ENCODE results near the gene FLYWCH1. TPM values are rescaled to one million over a fixed set of nuclear protein-coding genes. Genes with fewer than 3 reads are reported as not detected.
A peak's percentile ranks its signal among the peaks of the same experiment; 100 is the strongest.

The FLYWCH1 gene
- total RNA-seq, 2 experiments from 2014 or later = 24.3 to 26.1 TPM

- Mint-ChIP-seq H3K27me3 (peaks cover 57% of the 10 kb centered on the region), H3K36me3 (peaks cover 2% of the 10 kb centered on the region), H3K4me1 (peaks cover 24% of the 10 kb centered on the region), H3K4me3 (peak within 1 kb of the TSS; percentile 73), H3K27ac (no peak within 1 kb of the TSS), H3K9me3 (no peaks in the 10 kb centered on the region)
- peak; percentile 54 for DNase-seq
Measured at GRCh38 chr16:2963723-2964474, 52.2 kb downstream of the FLYWCH1 start, which contains the start of gene KREMEN2. KREMEN2 (plus strand) TSS chr16:2964275; CDS start chr16:2964521, 246 bp downstream.

- DNase-seq = peak; percentile 83
- peaks cover 24% of the 10 kb centered on the region for H3K4me1 Mint-ChIP-seq
- H3K27me3 Mint-ChIP-seq = peaks cover 57% of the 10 kb centered on the region
- H3K9me3 Mint-ChIP-seq = no peaks in the 10 kb centered on the region
- no peak overlapping the region for H3K4me3 Mint-ChIP-seq
- H3K27ac Mint-ChIP-seq = no peak overlapping the region
- peaks cover 2% of the 10 kb centered on the region for H3K36me3 Mint-ChIP-seq
Measured at GRCh38 chr16:2964475-2965336, 53.0 kb downstream of the FLYWCH1 start.

- Mint-ChIP-seq H3K4me1 (peaks cover 30% of the 10 kb centered on the region), H3K36me3 (peaks cover 11% of the 10 kb centered on the region), H3K4me3 (no peak overlapping the region), H3K9me3 (no peaks in the 10 kb centered on the region), H3K27me3 (peaks cover 60% of the 10 kb centered on the region), H3K27ac (no peak overlapping the region)
- no peak for DNase-seq
Measured at GRCh38 chr16:2966043-2966807, 54.5 kb downstream of the FLYWCH1 start.

GRCh38 chr16:2966808-2967191 is 55.1 kb downstream of the FLYWCH1 start:
- DNase-seq = peak; percentile 34
- Mint-ChIP-seq H3K27me3 (peaks cover 57% of the 10 kb centered on the region), H3K4me1 (peaks cover 30% of the 10 kb centered on the region)

GRCh38 chr16:2967211-2967631 is 55.5 kb downstream of the FLYWCH1 start:
- peaks cover 53% of the 10 kb centered on the region for H3K27me3 Mint-ChIP-seq
- H3K4me1 Mint-ChIP-seq = peaks cover 29% of the 10 kb centered on the region
- H3K9me3 Mint-ChIP-seq = no peaks in the 10 kb centered on the region
- no peak for DNase-seq
- H3K36me3 Mint-ChIP-seq = peaks cover 15% of the 10 kb centered on the region
- no peak overlapping the region for H3K27ac Mint-ChIP-seq
- no peak overlapping the region for H3K4me3 Mint-ChIP-seq

More at GRCh38 chr16:2966808-2967191, 55.1 kb downstream of the FLYWCH1 start:
- Mint-ChIP-seq H3K36me3 (peaks cover 11% of the 10 kb centered on the region), H3K9me3 (no peaks in the 10 kb centered on the region), H3K27ac (no peak overlapping the region), H3K4me3 (no peak overlapping the region)

- Mint-ChIP-seq H3K4me1 (peaks cover 29% of the 10 kb centered on the region), H3K36me3 (peaks cover 19% of the 10 kb centered on the region), H3K9me3 (no peaks in the 10 kb centered on the region), H3K27me3 (peaks cover 48% of the 10 kb centered on the region), H3K4me3 (no peak overlapping the region), H3K27ac (no peak overlapping the region)
- no peak for DNase-seq
Measured at GRCh38 chr16:2967721-2968161, 56.0 kb downstream of the FLYWCH1 start.

- Mint-ChIP-seq H3K27ac (no peak overlapping the region), H3K36me3 (peaks cover 20% of the 10 kb centered on the region), H3K27me3 (peaks cover 44% of the 10 kb centered on the region)
Measured at GRCh38 chr16:2968368-2968737, 56.6 kb downstream of the FLYWCH1 start.

GRCh38 chr16:2968738-2969544 is 57.2 kb downstream of the FLYWCH1 start, which contains the start of gene PAQR4:
PAQR4 (plus strand) TSS chr16:2969348; CDS start chr16:2969675, 327 bp downstream.
- H3K27ac Mint-ChIP-seq = no peak within 1 kb of the TSS
- peaks cover 20% of the 10 kb centered on the region for H3K36me3 Mint-ChIP-seq
- DNase-seq = peak; percentile 92
- H3K9me3 Mint-ChIP-seq = no peaks in the 10 kb centered on the region
- peaks cover 39% of the 10 kb centered on the region for H3K27me3 Mint-ChIP-seq
- peak within 1 kb of the TSS; percentile 76 for H3K4me3 Mint-ChIP-seq
- H3K4me1 Mint-ChIP-seq = peaks cover 26% of the 10 kb centered on the region

More at GRCh38 chr16:2968368-2968737, 56.6 kb downstream of the FLYWCH1 start:
- peak overlapping the region; percentile 72 for H3K4me3 Mint-ChIP-seq
- H3K9me3 Mint-ChIP-seq = no peaks in the 10 kb centered on the region
- H3K4me1 Mint-ChIP-seq = peaks cover 26% of the 10 kb centered on the region
- DNase-seq = no peak

- Mint-ChIP-seq H3K4me3 (peak overlapping the region; percentile 76), H3K27ac (no peak overlapping the region), H3K36me3 (peaks cover 20% of the 10 kb centered on the region), H3K4me1 (peaks cover 24% of the 10 kb centered on the region), H3K27me3 (peaks cover 32% of the 10 kb centered on the region), H3K9me3 (no peaks in the 10 kb centered on the region)
- DNase-seq = peak; percentile 91
Measured at GRCh38 chr16:2969545-2970521, 58.1 kb downstream of the FLYWCH1 start.

- H3K36me3 Mint-ChIP-seq = peaks cover 20% of the 10 kb centered on the region
- H3K4me1 Mint-ChIP-seq = peaks cover 19% of the 10 kb centered on the region
- no peak overlapping the region for H3K27ac Mint-ChIP-seq
- H3K27me3 Mint-ChIP-seq = peaks cover 26% of the 10 kb centered on the region
- no peaks in the 10 kb centered on the region for H3K9me3 Mint-ChIP-seq
- DNase-seq = no peak
- peak overlapping the region; percentile 76 for H3K4me3 Mint-ChIP-seq
Measured at GRCh38 chr16:2970563-2970962, 58.8 kb downstream of the FLYWCH1 start.

GRCh38 chr16:2971134-2971984 is 59.6 kb downstream of the FLYWCH1 start:
- no peak overlapping the region for H3K27ac Mint-ChIP-seq
- peaks cover 19% of the 10 kb centered on the region for H3K27me3 Mint-ChIP-seq
- DNase-seq = no peak
- H3K36me3 Mint-ChIP-seq = peaks cover 25% of the 10 kb centered on the region
- H3K9me3 Mint-ChIP-seq = no peaks in the 10 kb centered on the region
- H3K4me1 Mint-ChIP-seq = peaks cover 17% of the 10 kb centered on the region
- peak overlapping the region; percentile 76 for H3K4me3 Mint-ChIP-seq

- Mint-ChIP-seq H3K36me3 (peaks cover 30% of the 10 kb centered on the region), H3K4me1 (peaks cover 17% of the 10 kb centered on the region), H3K27me3 (peaks cover 17% of the 10 kb centered on the region), H3K9me3 (no peaks in the 10 kb centered on the region), H3K4me3 (peak overlapping the region; percentile 16), H3K27ac (peak overlapping the region; percentile 36)
- DNase-seq = no peak
Measured at GRCh38 chr16:2971985-2972784, 60.5 kb downstream of the FLYWCH1 start.
